ENCODE results near the gene GKN1. TPM values are rescaled to one million over a fixed set of nuclear protein-coding genes. Genes with fewer than 3 reads are reported as not detected.

GKN1 gene
- total RNA-seq, 1 donor from 2014 or later: not detected

- TF ChIP-seq CTCF (conservative IDR thresholded peaks at IDR 0.05; ENCODE audit: low read depth, low read length): no peak
- no peak for DNase-seq (ENCODE audit: low read depth)
Observed at GRCh38 chr2:68934021-68934420, 40.4 kb upstream of the GKN1 start.

GRCh38 chr2:68935471-68935870 lies 39.0 kb upstream of the GKN1 start:
- DNase-seq (ENCODE audit: low read depth): no peak
- no peak for TF ChIP-seq CTCF (conservative IDR thresholded peaks at IDR 0.05; ENCODE audit: low read depth, low read length)
- no peak overlapping the region for H3K4me3 ChIP-seq (ENCODE audit: low read depth, low read length)

More at GRCh38 chr2:68934021-68934420, 40.4 kb upstream of the GKN1 start:
- no peak overlapping the region for H3K4me3 ChIP-seq (ENCODE audit: low read depth, low read length)

GRCh38 chr2:68936427-68936826 lies 38.0 kb upstream of the GKN1 start:
- no peak for DNase-seq (ENCODE audit: low read depth)
- no peak for TF ChIP-seq CTCF (conservative IDR thresholded peaks at IDR 0.05; ENCODE audit: low read depth, low read length)
- no peak overlapping the region for H3K4me3 ChIP-seq (ENCODE audit: low read depth, low read length)

- TF ChIP-seq CTCF (conservative IDR thresholded peaks at IDR 0.05; ENCODE audit: low read depth, low read length): no peak
- H3K4me3 ChIP-seq (ENCODE audit: low read depth, low read length): no peak overlapping the region
- DNase-seq (ENCODE audit: low read depth): no peak
Observed at GRCh38 chr2:68936889-68937288, 37.5 kb upstream of the GKN1 start.

GRCh38 chr2:68937346-68938055 lies 36.9 kb upstream of the GKN1 start:
- TF ChIP-seq CTCF (conservative IDR thresholded peaks at IDR 0.05; ENCODE audit: low read depth, low read length): no peak
- H3K4me3 ChIP-seq (ENCODE audit: low read depth, low read length): no peak overlapping the region
- no peak for DNase-seq (ENCODE audit: low read depth)

GRCh38 chr2:68938938-68939337 lies 35.5 kb upstream of the GKN1 start:
- DNase-seq (ENCODE audit: low read depth): no peak
- no peak overlapping the region for H3K4me3 ChIP-seq (ENCODE audit: low read depth, low read length)
- no peak for TF ChIP-seq CTCF (conservative IDR thresholded peaks at IDR 0.05; ENCODE audit: low read depth, low read length)

- no peak overlapping the region for H3K4me3 ChIP-seq (ENCODE audit: low read depth, low read length)
- TF ChIP-seq CTCF (conservative IDR thresholded peaks at IDR 0.05; ENCODE audit: low read depth, low read length): no peak
- DNase-seq (ENCODE audit: low read depth): no peak
Observed at GRCh38 chr2:68939962-68940361, 34.5 kb upstream of the GKN1 start.
